ENCODE results near the gene SPATA12. TPM values are rescaled to one million over a fixed set of nuclear protein-coding genes. Genes with fewer than 3 reads are reported as not detected.

The SPATA12 gene
- total RNA-seq, 1 experiment from 2014 or later = 0.22 TPM

DNA sequence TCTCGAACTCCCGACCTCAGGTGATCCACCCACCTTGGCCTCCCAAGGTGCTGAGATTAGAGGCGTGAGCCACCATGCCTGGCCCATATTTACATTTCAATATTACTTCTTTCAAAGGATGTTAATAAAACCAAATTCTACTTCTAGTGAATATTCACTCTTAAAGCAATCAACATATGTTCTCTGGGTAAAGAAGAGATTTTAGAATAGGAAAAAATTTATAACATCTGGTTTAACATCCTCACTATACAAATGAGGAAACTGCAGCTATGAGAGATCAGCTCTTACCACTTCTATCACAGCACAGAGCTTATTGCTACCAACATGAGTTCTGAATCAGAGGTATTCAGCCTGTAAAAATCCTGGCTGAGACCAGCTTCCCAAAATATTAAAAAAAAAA lies 56.0 kb downstream of the SPATA12 start:
- Histone ChIP-seq H3K18ac (ENCODE audit: insufficient read length, low read depth, low read length) (no peak overlapping the region), H3K9ac (ENCODE audit: extremely low read depth, insufficient read length, low read length) (no peak overlapping the region), H2BK5ac (ENCODE audit: insufficient read length, low read length) (no peak overlapping the region), H4K5ac (ENCODE audit: insufficient read length, low read depth, low read length) (no peak overlapping the region), H3K27me3 (ENCODE audit: insufficient read depth, low read length) (no peaks in the 10 kb centered on the region), H2AFZ (ENCODE audit: low read length) (no peak overlapping the region), H3K27ac (ENCODE audit: insufficient read length, low read depth, low read length) (no peak overlapping the region), H3K23ac (ENCODE audit: insufficient read length, low read depth, low read length) (no peak overlapping the region), H3T11ph (ENCODE audit: low read length) (no peak overlapping the region), H3K79me1 (ENCODE audit: insufficient read depth, low read depth, low read length, poor library complexity, severe bottlenecking) (no peaks in the 10 kb centered on the region), H4K91ac (ENCODE audit: insufficient read length, low read depth, low read length) (no peak overlapping the region), H3K56ac (ENCODE audit: insufficient read length, low read depth, low read length) (no peak overlapping the region), H2AK5ac (ENCODE audit: insufficient read length, low read length) (no peak overlapping the region), H3K9me3 (ENCODE audit: control insufficient read depth, low read depth, low read length) (no peaks in the 10 kb centered on the region), H2BK15ac (ENCODE audit: low read depth, low read length) (no peak overlapping the region), H3K4me2 (ENCODE audit: insufficient read depth, insufficient read length, low read length) (no peak overlapping the region), H3K79me2 (ENCODE audit: insufficient read depth, low read length) (peaks cover 2% of the 10 kb centered on the region), H3K4me1 (ENCODE audit: insufficient read depth, low read length) (no peaks in the 10 kb centered on the region), H2BK20ac (ENCODE audit: low read depth, low read length, poor library complexity, severe bottlenecking) (no peak overlapping the region), H3K14ac (ENCODE audit: insufficient read depth, low read length) (no peak overlapping the region), H2BK12ac (ENCODE audit: insufficient read length, low read depth, low read length) (no peak overlapping the region), H3K23me2 (ENCODE audit: insufficient read length, low read depth, low read length, poor library complexity, severe bottlenecking) (no peaks in the 10 kb centered on the region), H2BK120ac (ENCODE audit: low read depth, low read length, poor library complexity, severe bottlenecking) (no peak overlapping the region), H3K4ac (ENCODE audit: low read depth, low read length) (no peak overlapping the region), H4K8ac (replicated peaks; ENCODE audit: insufficient read length, low read depth, low read length) (no peak overlapping the region), H4K20me1 (ENCODE audit: control insufficient read depth, insufficient read depth, insufficient read length) (no peaks in the 10 kb centered on the region)
- Mint-ChIP-seq H3K4me1 (peaks cover 25 to 32% of the 10 kb centered on the region in 2 experiments), H3K9me3 (no peaks in the 10 kb centered on the region; a peak in 1 of 5 replicates), H3K4me3 (no peak overlapping the region), H3K27me3 (ENCODE audit: low read depth) (peaks cover 2% of the 10 kb centered on the region; the same call in 1 of the 2 replicates), H3K27ac (no peak overlapping the region), H3K36me3 (ENCODE audit: insufficient read depth in 1 of 3, low read depth in 3 of 3) (peaks cover 6 to 19% (median 16%) of the 10 kb centered on the region in 3 experiments; a peak in 6 of 7 replicates)
- TF ChIP-seq CTCF (conservative IDR thresholded peaks at IDR 0.05) = no peak
- WGBS (ENCODE audit: extremely low coverage, insufficient read length, low lambda C conversion rate) = no CpG with 5 or more reads among the region's 3 CpGs
- DNase-seq = no peak
